Fibroblast of the aortic adventitia (primary cell): Measurements from ENCODE around the gene CACNA2D3. TPM values are rescaled to one million over a fixed set of nuclear protein-coding genes. Genes with fewer than 3 reads are reported as not detected.

Experiments used
- DNase-seq: peaks from one replicate; pipeline ENCODE4 v3.0.0-alpha.2; 2010; ENCODE audit warnings: low read depth
- H3K4me3 ChIP-seq: 2 replicates; pipeline ENCODE4 v1.5.1; 2011; ENCODE audit warnings: low read depth, mild to moderate bottlenecking, control low read depth, low read length, moderate library complexity
- CTCF ChIP-seq: IDR thresholded peaks from 2 replicates; pipeline ENCODE4 v1.5.1; 2011; ENCODE audit warnings: mild to moderate bottlenecking, low read length, control low read depth, inconsistent platforms; ENCODE audit not compliant: insufficient read depth
- total RNA-seq: library from RNA; depleted of rRNA; stranded (reverse); fragments of >200 nt; gene quantifications from 2 replicates; pipeline ENCODE4 v1.2.3, GENCODE V29; 2012; ENCODE audit warnings: low replicate concordance

The CACNA2D3 gene
- total RNA-seq, 1 donor: 0.45 TPM

GRCh38 chr3:54888162-54888561, 765.8 kb downstream of the CACNA2D3 start:
- DNase-seq: no peak
- TF ChIP-seq CTCF: no peak
- no peak overlapping the region for H3K4me3 ChIP-seq

- DNase-seq: no peak
- TF ChIP-seq CTCF: no peak
- no peak overlapping the region for H3K4me3 ChIP-seq
Observed at GRCh38 chr3:54888873-54889272, 766.5 kb downstream of the CACNA2D3 start.

GRCh38 chr3:54889731-54890130, 767.4 kb downstream of the CACNA2D3 start:
- H3K4me3 ChIP-seq: no peak overlapping the region
- DNase-seq: no peak
- TF ChIP-seq CTCF: no peak

- TF ChIP-seq CTCF: peak; percentile 77
- DNase-seq: peak; percentile 96
- no peak overlapping the region for H3K4me3 ChIP-seq
Observed at GRCh38 chr3:54891540-54891897, 769.2 kb downstream of the CACNA2D3 start.

GRCh38 chr3:54892168-54892567, 769.8 kb downstream of the CACNA2D3 start:
- no peak for DNase-seq
- no peak for TF ChIP-seq CTCF
- no peak overlapping the region for H3K4me3 ChIP-seq

GRCh38 chr3:54895613-54896012, 773.3 kb downstream of the CACNA2D3 start:
- DNase-seq: no peak
- no peak overlapping the region for H3K4me3 ChIP-seq
- no peak for TF ChIP-seq CTCF

- no peak for TF ChIP-seq CTCF
- H3K4me3 ChIP-seq: no peak overlapping the region
- DNase-seq: peak; percentile 75
Observed at GRCh38 chr3:54897028-54897711, 774.8 kb downstream of the CACNA2D3 start.
